H1 (cell line): ENCODE results near the gene NPC2. TPM values are rescaled to one million over a fixed set of nuclear protein-coding genes. Genes with fewer than 3 reads are reported as not detected.
A peak's percentile ranks its signal among the peaks of the same experiment; 100 is the strongest.

ENCODE experiments used
- RAD21 ChIP-seq, 2 experiments: IDR thresholded peaks in 1 of 2; conservative IDR thresholded peaks in 1 of 2; 2 replicates each; pipeline ENCODE4 v1.6.1; 2011; ENCODE audit warnings: low read depth in 2 of 2, low read length in 2 of 2, improper control_type of control experiment in 1 of 2, inconsistent platforms in 1 of 2, mild to moderate bottlenecking in 1 of 2, moderate library complexity in 1 of 2
- SAP30 ChIP-seq: fragments of 300-600 bp; sonication (generic); IDR thresholded peaks from 2 replicates; pipeline ENCODE4 v1.7.1; 2012; ENCODE audit warnings: low read length, moderate library complexity, mild to moderate bottlenecking, inconsistent platforms; ENCODE audit not compliant: insufficient read depth, insufficient replicate concordance
- TAF1 ChIP-seq: IDR thresholded peaks from 2 replicates; pipeline ENCODE4 v1.6.1; 2011; ENCODE audit warnings: mild to moderate bottlenecking, low read depth, low read length
- ZNF274 ChIP-seq: IDR thresholded peaks from 2 replicates; pipeline ENCODE4 v1.7.0; 2012; ENCODE audit warnings: low read length, borderline replicate concordance; ENCODE audit errors: extremely low read depth
- polyA plus RNA-seq, 7 experiments: library from polyadenylated mRNA; depleted of rRNA in 3 of 7; stranded (reverse) in 5 of 7; unstranded in 2 of 7; fragments of >200 nt in 5 of 7; fragments of 200-250 nt in 2 of 7; gene quantifications; 1 replicate in 5 of 7; 2 replicates in 1 of 7; 4 replicates in 1 of 7; pipeline versions ENCODE4 v1.2.1 to v1.2.3, GENCODE V29; 2011 to 2013; ENCODE audit warnings: missing spikeins in 2 of 7, mixed read lengths in 2 of 7
- total RNA-seq: library from RNA; stranded (reverse); fragmentation: NEBNext Ultra II Directional; extraction: Animal tissue kit (Norgen Biotek cat#: 25700); gene quantifications from 2 replicates; pipeline ENCODE4 v1.2.1, GENCODE V29; 2021

NPC2 gene
- total and polyA plus RNA-seq, 2 of the 8 experiments (the other 6 are each of a cell fraction or from before 2014, with no cell fraction given) = 178 to 258 TPM

- TF ChIP-seq TAF1 (0 out of 2 replicates have a peak, but pooled peaks have one; percentile 29), RAD21 (IDR thresholded peaks at IDR 0.05 in 1 of 2, conservative IDR thresholded peaks at IDR 0.05 in 1 of 2; ENCODE audit: low read depth in 2 of 2, low read length in 2 of 2) (peak; percentile 17 to 38; a peak in 2 of 4 replicates), SAP30 (peak; percentile 47), ZNF274 (no peak)
These were observed 939 bp downstream of the NPC2 start (continued) for GRCh38 chr14:74491956-74492775.
